CD14-positive monocyte (primary cell): ENCODE data around the gene MOV10. TPM values are rescaled to one million over a fixed set of nuclear protein-coding genes. Genes with fewer than 3 reads are reported as not detected.

Source experiments
- DNase-seq, 3 donors: peaks; one replicate each; pipeline ENCODE4 v3.0.0-alpha.2; 2011 to 2022
- H2AFZ ChIP-seq: 2 replicates; pipeline ENCODE4 v1.6.0; 2012; ENCODE audit warnings: mild to moderate bottlenecking, low read depth, low read length, inconsistent platforms; ENCODE audit not compliant: insufficient read depth, poor library complexity, severe bottlenecking
- H3K27ac ChIP-seq, 2 donors: 1 replicate in 1 of 2; 2 replicates in 1 of 2; pipeline ENCODE4 v1.5.1; 2012 to 2013; ENCODE audit warnings: low read length in 2 of 2, control low read depth in 1 of 2, inconsistent platforms in 1 of 2, low read depth in 1 of 2, mild to moderate bottlenecking in 1 of 2
- H3K27me3 ChIP-seq, 2 donors: one replicate each; pipeline versions ENCODE4 v1.6.0 to v1.6.1; 2011 to 2013; ENCODE audit warnings: low read length in 2 of 2; ENCODE audit not compliant: control insufficient read depth in 2 of 2, insufficient read depth in 2 of 2
- H3K36me3 ChIP-seq, 2 donors: replicated peaks in 1 of 2; 1 replicate in 1 of 2; 2 replicates in 1 of 2; pipeline versions ENCODE4 v1.5.1 to v1.6.1; 2012 to 2013; ENCODE audit warnings: low read length in 2 of 2, control low read depth in 1 of 2, inconsistent platforms in 1 of 2, mild to moderate bottlenecking in 1 of 2; ENCODE audit not compliant: insufficient read depth in 2 of 2, control insufficient read depth in 1 of 2
- H3K4me1 ChIP-seq, 2 donors: 1 replicate in 1 of 2; 2 replicates in 1 of 2; pipeline versions ENCODE4 v1.5.1 to v1.6.1; 2012 to 2013; ENCODE audit warnings: low read length in 2 of 2, control low read depth in 1 of 2, inconsistent platforms in 1 of 2, mild to moderate bottlenecking in 1 of 2, moderate library complexity in 1 of 2; ENCODE audit not compliant: insufficient read depth in 2 of 2, control insufficient read depth in 1 of 2
- H3K4me2 ChIP-seq: replicated peaks from 2 replicates; pipeline ENCODE3; 2012; ENCODE audit warnings: low read length, moderate library complexity, mild to moderate bottlenecking; ENCODE audit not compliant: poor library complexity, severe bottlenecking; ENCODE audit errors: extremely low read depth
- H3K4me3 ChIP-seq, 3 experiments: fragments of 200-600 bp in 1 of 3; sonication (generic) in 1 of 3; replicated peaks in 1 of 3; 1 replicate in 2 of 3; 2 replicates in 1 of 3; pipeline ENCODE4 v1.5.1; 2011 to 2013; ENCODE audit warnings: low read length in 3 of 3, mild to moderate bottlenecking in 3 of 3, control low read depth in 2 of 3, low read depth in 2 of 3, inconsistent platforms in 1 of 3, moderate library complexity in 1 of 3
- H3K79me2 ChIP-seq: 2 replicates; pipeline ENCODE4 v1.6.0; 2012; ENCODE audit warnings: mild to moderate bottlenecking, control low read depth, inconsistent platforms, low read length, moderate library complexity; ENCODE audit not compliant: insufficient read depth
- H3K9ac ChIP-seq: 2 replicates; pipeline ENCODE4 v1.6.0; 2017; ENCODE audit warnings: low read length, mild to moderate bottlenecking; ENCODE audit not compliant: insufficient read depth, poor library complexity, severe bottlenecking
- H3K9me3 ChIP-seq, 2 donors: replicated peaks in 1 of 2; 1 replicate in 1 of 2; 2 replicates in 1 of 2; pipeline versions ENCODE4 v1.5.1 to v1.6.1; 2012 to 2013; ENCODE audit warnings: low read length in 2 of 2, control low read depth in 1 of 2; ENCODE audit not compliant: control insufficient read depth in 1 of 2, insufficient read depth in 1 of 2
- H4K20me1 ChIP-seq: 2 replicates; pipeline ENCODE4 v1.6.0; 2012; ENCODE audit warnings: mild to moderate bottlenecking, low read length, control low read depth, moderate library complexity; ENCODE audit not compliant: insufficient read depth
- H3K27ac Mint-ChIP-seq, 7 donors: one replicate each; pipeline ENCODE4 v1.8.0; 2020; ENCODE audit warnings: mild to moderate bottlenecking in 7 of 7, mixed read lengths in 7 of 7, moderate library complexity in 6 of 7, inconsistent platforms in 2 of 7
- H3K27me3 Mint-ChIP-seq, 3 donors: one replicate each; pipeline ENCODE4 v1.8.0; 2021 to 2022; ENCODE audit warnings: low read depth in 3 of 3, mild to moderate bottlenecking in 3 of 3, mixed read lengths in 3 of 3, moderate library complexity in 3 of 3, inconsistent platforms in 1 of 3
- H3K36me3 Mint-ChIP-seq, 2 donors: one replicate each; pipeline ENCODE4 v1.8.0; 2020; ENCODE audit warnings: mixed read lengths in 2 of 2, inconsistent platforms in 1 of 2, mild to moderate bottlenecking in 1 of 2
- H3K4me1 Mint-ChIP-seq: one replicate; pipeline ENCODE4 v1.8.0; 2020; ENCODE audit warnings: mild to moderate bottlenecking, mixed read lengths
- H3K4me3 Mint-ChIP-seq, 2 donors: one replicate each; pipeline ENCODE4 v1.8.0; 2020; ENCODE audit warnings: mild to moderate bottlenecking in 2 of 2, mixed read lengths in 2 of 2, moderate library complexity in 1 of 2
- H3K9me3 Mint-ChIP-seq, 7 donors: one replicate each; pipeline ENCODE4 v1.8.0; 2020 to 2022; ENCODE audit warnings: mixed read lengths in 7 of 7, mild to moderate bottlenecking in 6 of 7, moderate library complexity in 6 of 7, inconsistent platforms in 2 of 7
- WGBS: methylation state at CpG from one replicate; pipeline ENCODE4 v1.1.5; 2013; ENCODE audit warnings: missing lambda C conversion rate; ENCODE audit not compliant: insufficient coverage; 5-methylcytosine and 5-hydroxymethylcytosine counted together
- intact Hi-C, 2 donors: fragments of 100-400 bp; cut with micrococcal nuclease; formaldehyde crosslinking; loops; one replicate each; pipeline versions ENCODE4 v1.15.0 to v1.15.1; 2023
- polyA plus RNA-seq, 3 donors: library from polyadenylated mRNA; depleted of rRNA in 1 of 3; unstranded in 2 of 3; stranded (reverse) in 1 of 3; fragments of 300-500 nt in 2 of 3; fragments of >200 nt in 1 of 3; fragmentation: Illumina TruSeq in 2 of 3; gene quantifications; 1 replicate in 2 of 3; 2 replicates in 1 of 3; pipeline ENCODE4 v1.2.3, GENCODE V29; 2012 to 2021
- TF ChIP-seq, protein P1 (sequence below): fragments of 200-600 bp; IDR thresholded peaks from one replicate; pipeline ENCODE4 v1.8.0; 2022; ENCODE audit warnings: antibody characterized with exemption, mild to moderate bottlenecking

Gene MOV10
- polyA plus RNA-seq, 3 donors: 12.0 to 61.2 (median 13.6) TPM

- Histone ChIP-seq H3K79me2 (no peaks in the 10 kb centered on the region), H3K9me3 (no peaks in the 10 kb centered on the region), H3K4me2 (no peak overlapping the region), H4K20me1 (no peaks in the 10 kb centered on the region), H3K27ac (no peak overlapping the region), H3K9ac (no peak overlapping the region), H3K4me3 (no peak overlapping the region), H3K27me3 (no peaks in the 10 kb centered on the region), H3K4me1 (peaks cover 8% of the 10 kb centered on the region in 2 donors), H3K36me3 (peaks cover 3 to 54% of the 10 kb centered on the region in 2 donors), H2AFZ (no peak overlapping the region)
- H3K36me3 Mint-ChIP-seq: peaks cover 4 to 24% of the 10 kb centered on the region in 2 donors
- intact Hi-C loops: no loop called here
- peaks cover 0 to 2% (median 0%) of the 10 kb centered on the region in 7 donors for H3K9me3 Mint-ChIP-seq
- H3K27me3 Mint-ChIP-seq: peaks cover 0 to 1% (median 0%) of the 10 kb centered on the region in 3 donors
- TF ChIP-seq, protein P1, sequence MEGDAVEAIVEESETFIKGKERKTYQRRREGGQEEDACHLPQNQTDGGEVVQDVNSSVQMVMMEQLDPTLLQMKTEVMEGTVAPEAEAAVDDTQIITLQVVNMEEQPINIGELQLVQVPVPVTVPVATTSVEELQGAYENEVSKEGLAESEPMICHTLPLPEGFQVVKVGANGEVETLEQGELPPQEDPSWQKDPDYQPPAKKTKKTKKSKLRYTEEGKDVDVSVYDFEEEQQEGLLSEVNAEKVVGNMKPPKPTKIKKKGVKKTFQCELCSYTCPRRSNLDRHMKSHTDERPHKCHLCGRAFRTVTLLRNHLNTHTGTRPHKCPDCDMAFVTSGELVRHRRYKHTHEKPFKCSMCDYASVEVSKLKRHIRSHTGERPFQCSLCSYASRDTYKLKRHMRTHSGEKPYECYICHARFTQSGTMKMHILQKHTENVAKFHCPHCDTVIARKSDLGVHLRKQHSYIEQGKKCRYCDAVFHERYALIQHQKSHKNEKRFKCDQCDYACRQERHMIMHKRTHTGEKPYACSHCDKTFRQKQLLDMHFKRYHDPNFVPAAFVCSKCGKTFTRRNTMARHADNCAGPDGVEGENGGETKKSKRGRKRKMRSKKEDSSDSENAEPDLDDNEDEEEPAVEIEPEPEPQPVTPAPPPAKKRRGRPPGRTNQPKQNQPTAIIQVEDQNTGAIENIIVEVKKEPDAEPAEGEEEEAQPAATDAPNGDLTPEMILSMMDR: no peak
- 98% methylated on average over 7 of the region's 9 CpGs for WGBS
- peak overlapping the region in 2 of 7 donors; percentile 20 to 30 for H3K27ac Mint-ChIP-seq
- no peak for DNase-seq
- H3K4me1 Mint-ChIP-seq: peaks cover 10% of the 10 kb centered on the region
- H3K4me3 Mint-ChIP-seq: no peak overlapping the region
Measured at GRCh38 chr1:112695276-112695675, 20.8 kb downstream of the MOV10 start.

GRCh38 chr1:112696578-112697314 lies 22.3 kb downstream of the MOV10 start:
- H3K79me2 ChIP-seq: no peaks in the 10 kb centered on the region
- H3K9me3 Mint-ChIP-seq: peaks cover 0 to 2% (median 0%) of the 10 kb centered on the region in 7 donors
- TF ChIP-seq, protein P1: no peak
- intact Hi-C loops: no loop called here
- H3K27ac Mint-ChIP-seq: peak overlapping the region in 1 of 7 donors; percentile 53
- no peak for DNase-seq
- 100% methylated on average over 2 of the region's 7 CpGs for WGBS
- no peak overlapping the region for H3K4me3 Mint-ChIP-seq
- no peak overlapping the region for H2AFZ ChIP-seq
- H3K4me1 ChIP-seq: peaks cover 23% of the 10 kb centered on the region in 2 donors
- H4K20me1 ChIP-seq: no peaks in the 10 kb centered on the region
- peaks cover 0 to 1% (median 1%) of the 10 kb centered on the region in 3 donors for H3K27me3 Mint-ChIP-seq
- H3K4me1 Mint-ChIP-seq: peaks cover 25% of the 10 kb centered on the region
- peaks cover 4 to 25% of the 10 kb centered on the region in 2 donors for H3K36me3 Mint-ChIP-seq
- H3K9me3 ChIP-seq: no peaks in the 10 kb centered on the region
- peaks cover 3 to 50% of the 10 kb centered on the region in 2 donors for H3K36me3 ChIP-seq
- H3K27me3 ChIP-seq: no peaks in the 10 kb centered on the region
- no peak overlapping the region for H3K27ac ChIP-seq
- no peak overlapping the region for H3K4me2 ChIP-seq
- H3K9ac ChIP-seq: no peak overlapping the region
- H3K4me3 ChIP-seq: no peak overlapping the region
